GM19023 (cell line): ENCODE data around the gene ITIH4.

Experiments used
- ATAC-seq: cut with Tn5 transposase; IDR thresholded peaks from one replicate; pipeline ENCODE4 v1.9.1; 2021; ENCODE audit warnings: mild to moderate bottlenecking, moderate library complexity; ENCODE audit not compliant: unreplicated experiment

ITIH4 gene

GRCh38 chr3:52849656-52850055 lies 19.2 kb upstream of the ITIH4 start:
- no peak for ATAC-seq

GRCh38 chr3:52848617-52849016 lies 18.1 kb upstream of the ITIH4 start:
- ATAC-seq = no peak

GRCh38 chr3:52847726-52848125 lies 17.3 kb upstream of the ITIH4 start:
- ATAC-seq = no peak

GRCh38 chr3:52847241-52847640 lies 16.8 kb upstream of the ITIH4 start:
- no peak for ATAC-seq

- ATAC-seq = no peak
These were observed 16.0 kb upstream of the ITIH4 start for GRCh38 chr3:52846432-52846965.

GRCh38 chr3:52845691-52846431 lies 15.4 kb upstream of the ITIH4 start:
- no peak for ATAC-seq

GRCh38 chr3:52845157-52845556 lies 14.7 kb upstream of the ITIH4 start:
- no peak for ATAC-seq

- no peak for ATAC-seq
These were observed 14.0 kb upstream of the ITIH4 start for GRCh38 chr3:52844290-52844975.

GRCh38 chr3:52843881-52844280 lies 13.4 kb upstream of the ITIH4 start:
- no peak for ATAC-seq

- ATAC-seq = no peak
These were observed 12.8 kb upstream of the ITIH4 start for GRCh38 chr3:52843108-52843865.

- no peak for ATAC-seq
These were observed 12.0 kb upstream of the ITIH4 start for GRCh38 chr3:52842424-52842823.

GRCh38 chr3:52841981-52842340 lies 11.5 kb upstream of the ITIH4 start:
- ATAC-seq = no peak

- no peak for ATAC-seq
These were observed 10.9 kb upstream of the ITIH4 start for GRCh38 chr3:52841211-52841980.

- ATAC-seq = no peak
These were observed 9.5 kb upstream of the ITIH4 start for GRCh38 chr3:52839892-52840545.

- ATAC-seq = no peak
These were observed 8.8 kb upstream of the ITIH4 start for GRCh38 chr3:52839268-52839575.

GRCh38 chr3:52838561-52839267 lies 8.2 kb upstream of the ITIH4 start:
- ATAC-seq = no peak

GRCh38 chr3:52836986-52837385 lies 6.5 kb upstream of the ITIH4 start:
- no peak for ATAC-seq

GRCh38 chr3:52836471-52836845 lies 6.0 kb upstream of the ITIH4 start:
- no peak for ATAC-seq

GRCh38 chr3:52835766-52836470 lies 5.4 kb upstream of the ITIH4 start:
- ATAC-seq = no peak
